Measurements from ENCODE around the gene FERMT1. TPM values are rescaled to one million over a fixed set of nuclear protein-coding genes. Genes with fewer than 3 reads are reported as not detected.

FERMT1 gene
- total RNA-seq, 1 donor from 2014 or later = 10.9 TPM

- TF ChIP-seq CTCF (IDR thresholded peaks at IDR 0.05; ENCODE audit: insufficient read depth, low read depth, low read length) (no peak), EZH2 (IDR thresholded peaks at IDR 0.05; ENCODE audit: insufficient read depth, low read length) (no peak)
- Histone ChIP-seq H3K36me3 (ENCODE audit: insufficient read depth, low read length) (no peaks in the 10 kb centered on the region), H3K27ac (ENCODE audit: low read depth, low read length) (no peak overlapping the region), H3K27me3 (ENCODE audit: insufficient read depth, low read length) (no peaks in the 10 kb centered on the region), H3K9ac (ENCODE audit: low read length) (no peak overlapping the region), H3K4me2 (ENCODE audit: low read length) (no peak overlapping the region), H3K4me1 (ENCODE audit: insufficient read depth, low read length) (no peaks in the 10 kb centered on the region), H2AFZ (ENCODE audit: low read depth, low read length) (no peak overlapping the region), H3K9me3 (ENCODE audit: insufficient read depth, low read depth, low read length) (no peaks in the 10 kb centered on the region), H4K20me1 (ENCODE audit: insufficient read depth, low read length) (no peaks in the 10 kb centered on the region), H3K79me2 (ENCODE audit: insufficient read depth, low read length) (no peaks in the 10 kb centered on the region), H3K4me3 (ENCODE audit: insufficient read depth, low read depth, low read length) (no peak overlapping the region)
- Mint-ChIP-seq H3K27ac (ENCODE audit: unreplicated experiment) (no peak overlapping the region), H3K9me3 (ENCODE audit: unreplicated experiment) (no peaks in the 10 kb centered on the region), H3K4me1 (ENCODE audit: low read depth, unreplicated experiment) (no peaks in the 10 kb centered on the region), H3K36me3 (ENCODE audit: low read depth, unreplicated experiment) (peaks cover 4% of the 10 kb centered on the region), H3K27me3 (ENCODE audit: low read depth, unreplicated experiment) (no peaks in the 10 kb centered on the region), H3K4me3 (ENCODE audit: unreplicated experiment) (no peak overlapping the region)
- DNase-seq (ENCODE audit: low read depth) = no peak
- no peak for FAIRE-seq
These were observed 28.3 kb downstream of the FERMT1 start for GRCh38 chr20:6094565-6094964.

- Mint-ChIP-seq H3K27me3 (ENCODE audit: low read depth, unreplicated experiment) (no peaks in the 10 kb centered on the region), H3K36me3 (ENCODE audit: low read depth, unreplicated experiment) (peaks cover 3% of the 10 kb centered on the region), H3K27ac (ENCODE audit: unreplicated experiment) (no peak overlapping the region), H3K4me3 (ENCODE audit: unreplicated experiment) (no peak overlapping the region), H3K4me1 (ENCODE audit: low read depth, unreplicated experiment) (no peaks in the 10 kb centered on the region), H3K9me3 (ENCODE audit: unreplicated experiment) (no peaks in the 10 kb centered on the region)
- FAIRE-seq (no peak), DNase-seq (ENCODE audit: low read depth) (no peak)
- Histone ChIP-seq H3K4me1 (ENCODE audit: insufficient read depth, low read length) (no peaks in the 10 kb centered on the region), H3K4me3 (ENCODE audit: insufficient read depth, low read depth, low read length) (no peak overlapping the region), H3K9ac (ENCODE audit: low read length) (no peak overlapping the region), H3K27me3 (ENCODE audit: insufficient read depth, low read length) (no peaks in the 10 kb centered on the region), H3K36me3 (ENCODE audit: insufficient read depth, low read length) (no peaks in the 10 kb centered on the region), H3K79me2 (ENCODE audit: insufficient read depth, low read length) (no peaks in the 10 kb centered on the region), H3K9me3 (ENCODE audit: insufficient read depth, low read depth, low read length) (no peaks in the 10 kb centered on the region), H4K20me1 (ENCODE audit: insufficient read depth, low read length) (no peaks in the 10 kb centered on the region), H3K4me2 (ENCODE audit: low read length) (no peak overlapping the region), H2AFZ (ENCODE audit: low read depth, low read length) (no peak overlapping the region), H3K27ac (ENCODE audit: low read depth, low read length) (no peak overlapping the region)
- TF ChIP-seq EZH2 (IDR thresholded peaks at IDR 0.05; ENCODE audit: insufficient read depth, low read length) (no peak), CTCF (IDR thresholded peaks at IDR 0.05; ENCODE audit: insufficient read depth, low read depth, low read length) (no peak)
These were observed 28.8 kb downstream of the FERMT1 start for GRCh38 chr20:6094063-6094462.

DNA sequence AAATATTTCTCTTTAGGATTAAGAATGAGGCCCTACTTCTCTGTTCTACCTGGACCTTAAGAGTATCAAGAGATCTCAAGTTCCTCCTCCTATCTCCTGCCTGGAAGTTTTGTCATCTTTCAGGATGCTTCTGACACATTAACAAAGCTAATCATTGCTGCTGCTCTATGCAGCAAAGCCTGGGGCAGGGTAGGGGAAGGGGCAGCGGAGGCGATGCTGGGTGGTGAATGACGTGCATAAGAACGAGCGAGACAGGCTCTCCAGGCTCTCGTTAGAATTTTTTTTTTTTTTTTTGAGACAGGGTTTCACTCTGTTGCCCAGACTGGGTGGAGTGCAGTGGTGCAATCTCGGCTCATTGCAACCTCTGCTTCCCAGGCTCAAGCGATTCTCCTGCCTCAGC, 31.2 kb downstream of the FERMT1 start:
- Histone ChIP-seq H3K4me3 (ENCODE audit: insufficient read depth, low read depth, low read length) (no peak overlapping the region), H3K79me2 (ENCODE audit: insufficient read depth, low read length) (no peaks in the 10 kb centered on the region), H3K4me2 (ENCODE audit: low read length) (no peak overlapping the region), H3K4me1 (ENCODE audit: insufficient read depth, low read length) (no peaks in the 10 kb centered on the region), H3K27ac (ENCODE audit: low read depth, low read length) (no peak overlapping the region), H3K36me3 (ENCODE audit: insufficient read depth, low read length) (no peaks in the 10 kb centered on the region), H3K9me3 (ENCODE audit: insufficient read depth, low read depth, low read length) (no peaks in the 10 kb centered on the region), H2AFZ (ENCODE audit: low read depth, low read length) (no peak overlapping the region), H4K20me1 (ENCODE audit: insufficient read depth, low read length) (no peaks in the 10 kb centered on the region), H3K27me3 (ENCODE audit: insufficient read depth, low read length) (no peaks in the 10 kb centered on the region), H3K9ac (ENCODE audit: low read length) (no peak overlapping the region)
- TF ChIP-seq EZH2 (IDR thresholded peaks at IDR 0.05; ENCODE audit: insufficient read depth, low read length) = no peak
- TF ChIP-seq CTCF (IDR thresholded peaks at IDR 0.05; ENCODE audit: insufficient read depth, low read depth, low read length) = no peak
- FAIRE-seq = no peak
- H3K4me1 Mint-ChIP-seq (ENCODE audit: low read depth, unreplicated experiment) = no peaks in the 10 kb centered on the region
- H3K9me3 Mint-ChIP-seq (ENCODE audit: unreplicated experiment) = no peaks in the 10 kb centered on the region
- no peak for DNase-seq (ENCODE audit: low read depth)
- no peak overlapping the region for H3K27ac Mint-ChIP-seq (ENCODE audit: unreplicated experiment)
- H3K27me3 Mint-ChIP-seq (ENCODE audit: low read depth, unreplicated experiment) = no peaks in the 10 kb centered on the region
- no peak overlapping the region for H3K4me3 Mint-ChIP-seq (ENCODE audit: unreplicated experiment)
- H3K36me3 Mint-ChIP-seq (ENCODE audit: low read depth, unreplicated experiment) = peaks cover 6% of the 10 kb centered on the region

Data from astrocyte (in vitro differentiated cells and primary cell).